Body of pancreas (tissue), 4 donors: Measurements from ENCODE around the gene TP53I13. TPM values are rescaled to one million over a fixed set of nuclear protein-coding genes. Genes with fewer than 3 reads are reported as not detected.

Source experiments
- ATAC-seq: fragments of 150-250 bp; one replicate; pipeline ENCODE4 v1.9.1; 2016
- DNase-seq, 4 donors: peaks; one replicate each; pipeline ENCODE4 v3.0.0-alpha.2; 2019
- H3K27ac ChIP-seq, 4 donors: fragments of 200-600 bp; sonication (generic); 1 replicate in 3 of 4; 2 replicates in 1 of 4; pipeline versions ENCODE4 v1.5.1 to v1.6.1; 2016 to 2019; ENCODE audit warnings: mild to moderate bottlenecking in 1 of 4, mixed read lengths in 1 of 4, moderate library complexity in 1 of 4
- H3K27me3 ChIP-seq, 2 donors: fragments of 200-600 bp; sonication (generic); one replicate each; pipeline ENCODE4 v1.6.0; 2016; ENCODE audit warnings: mild to moderate bottlenecking in 1 of 2
- H3K36me3 ChIP-seq, 2 donors: fragments of 200-600 bp; sonication (generic); replicated peaks in 1 of 2; 2 replicates each; pipeline ENCODE4 v1.5.1; 2016; ENCODE audit warnings: low read depth in 2 of 2; ENCODE audit not compliant: insufficient read depth in 1 of 2
- H3K4me1 ChIP-seq: fragments of 200-600 bp; sonication (generic); one replicate; pipeline ENCODE4 v1.6.0; 2016
- H3K4me3 ChIP-seq, 2 donors: fragments of 200-600 bp; sonication (generic); 1 replicate in 1 of 2; 2 replicates in 1 of 2; pipeline ENCODE4 v1.5.1; 2016 to 2019
- H3K9me3 ChIP-seq, 3 donors: fragments of 200-600 bp; sonication (generic); 1 replicate in 2 of 3; 2 replicates in 1 of 3; pipeline ENCODE4 v1.5.1; 2016
- POLR2A ChIP-seq, 3 donors: fragments of 450-650 bp; IDR thresholded peaks; one replicate each; pipeline ENCODE4 v1.6.1; 2016; ENCODE audit warnings: antibody characterized with exemption in 3 of 3, mild to moderate bottlenecking in 2 of 3
- WGBS, 2 donors: methylation state at CpG; one replicate each; pipeline ENCODE4 v1.1.5; 2017; 5-methylcytosine and 5-hydroxymethylcytosine counted together
- intact Hi-C: fragments of 100-400 bp; cut with DNase I; formaldehyde crosslinking; loops from one replicate; pipeline ENCODE4 v1.15.1; 2023
- total RNA-seq, 2 donors: library from RNA; depleted of rRNA; stranded (reverse); fragments of >200 nt; gene quantifications; one replicate each; pipeline ENCODE4 v1.1.0, GENCODE V29; 2016
- TF ChIP-seq, protein P1 (sequence below), 7 experiments: fragments of 450-650 bp in 4 of 7; fragments of 200-600 bp in 3 of 7; sonication (generic) in 3 of 7; IDR thresholded peaks; one replicate each; pipeline ENCODE4 v1.5.1; 2016 to 2019; ENCODE audit warnings: antibody characterized with exemption in 7 of 7

The TP53I13 gene
- total RNA-seq, 2 donors from 2014 or later = 56.3 to 62.3 TPM

DNA sequence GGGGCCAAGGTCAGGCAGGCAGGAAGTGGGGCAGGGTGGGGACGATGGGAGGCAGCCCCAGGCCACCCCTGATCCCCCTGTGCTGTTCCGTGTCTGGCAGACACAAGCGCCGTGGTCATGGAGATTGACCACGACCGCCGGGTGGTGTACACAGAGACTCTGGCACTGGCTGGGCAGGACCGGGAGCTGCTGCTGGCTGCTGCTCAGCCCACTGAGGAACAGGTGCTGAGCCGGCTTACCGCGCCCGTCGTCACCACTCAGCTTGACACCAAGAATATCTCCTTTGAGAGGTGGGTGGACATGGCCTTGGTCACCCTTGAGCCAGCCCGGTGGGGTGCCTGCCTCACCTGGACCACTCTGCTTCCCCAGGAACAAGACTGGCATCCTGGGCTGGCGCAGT, 40.5 kb downstream of the TP53I13 start:
- WGBS, 2 donors = 83 to 86% methylated on average over 1 to 10 of the region's 15 CpGs

DNA sequence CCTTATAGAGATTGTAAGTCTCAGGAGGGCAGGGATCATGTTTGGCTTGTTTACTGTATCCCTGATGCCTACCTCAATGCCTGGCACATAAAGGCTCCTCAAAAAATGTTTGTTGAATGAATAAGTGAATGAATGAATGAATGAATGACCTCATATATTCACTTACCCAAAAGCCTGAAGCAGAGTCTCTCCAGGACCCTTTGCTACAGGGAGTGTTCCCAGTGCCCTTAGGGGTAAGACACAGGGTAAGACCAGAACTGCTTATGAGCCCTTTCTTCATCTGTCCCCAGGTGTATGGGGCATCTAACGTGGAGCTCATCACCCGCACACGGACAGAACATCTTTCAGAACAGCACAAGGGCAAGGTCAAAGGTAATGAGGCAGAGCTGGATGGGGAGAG, 41.9 kb downstream of the TP53I13 start:
- intact Hi-C loops = no loop called here
- DNase-seq = no peak
- H3K27ac ChIP-seq = no peak overlapping the region
- 73 to 82% methylated on average over 3 of the region's 3 CpGs for WGBS, 2 donors
- TF ChIP-seq, protein P1, sequence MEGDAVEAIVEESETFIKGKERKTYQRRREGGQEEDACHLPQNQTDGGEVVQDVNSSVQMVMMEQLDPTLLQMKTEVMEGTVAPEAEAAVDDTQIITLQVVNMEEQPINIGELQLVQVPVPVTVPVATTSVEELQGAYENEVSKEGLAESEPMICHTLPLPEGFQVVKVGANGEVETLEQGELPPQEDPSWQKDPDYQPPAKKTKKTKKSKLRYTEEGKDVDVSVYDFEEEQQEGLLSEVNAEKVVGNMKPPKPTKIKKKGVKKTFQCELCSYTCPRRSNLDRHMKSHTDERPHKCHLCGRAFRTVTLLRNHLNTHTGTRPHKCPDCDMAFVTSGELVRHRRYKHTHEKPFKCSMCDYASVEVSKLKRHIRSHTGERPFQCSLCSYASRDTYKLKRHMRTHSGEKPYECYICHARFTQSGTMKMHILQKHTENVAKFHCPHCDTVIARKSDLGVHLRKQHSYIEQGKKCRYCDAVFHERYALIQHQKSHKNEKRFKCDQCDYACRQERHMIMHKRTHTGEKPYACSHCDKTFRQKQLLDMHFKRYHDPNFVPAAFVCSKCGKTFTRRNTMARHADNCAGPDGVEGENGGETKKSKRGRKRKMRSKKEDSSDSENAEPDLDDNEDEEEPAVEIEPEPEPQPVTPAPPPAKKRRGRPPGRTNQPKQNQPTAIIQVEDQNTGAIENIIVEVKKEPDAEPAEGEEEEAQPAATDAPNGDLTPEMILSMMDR (IDR thresholded peaks at IDR 0.05) = no peak
- TF ChIP-seq POLR2A (IDR thresholded peaks at IDR 0.05) = no peak
- no peak overlapping the region for H3K4me3 ChIP-seq
- H3K36me3 ChIP-seq = no peaks in the 10 kb centered on the region
- ATAC-seq = no peak
- peaks cover 26% of the 10 kb centered on the region for H3K4me1 ChIP-seq
- no peaks in the 10 kb centered on the region for H3K9me3 ChIP-seq
- peaks cover 0 to 10% of the 10 kb centered on the region in 2 donors for H3K27me3 ChIP-seq

More for the DNA sequence above, 40.5 kb downstream of the TP53I13 start:
- no peak overlapping the region for H3K27ac ChIP-seq
- peaks cover 14% of the 10 kb centered on the region for H3K4me1 ChIP-seq
- ATAC-seq = no peak
- H3K36me3 ChIP-seq = no peaks in the 10 kb centered on the region
- TF ChIP-seq, protein P1 (IDR thresholded peaks at IDR 0.05) = no peak
- TF ChIP-seq POLR2A (IDR thresholded peaks at IDR 0.05) = no peak
- H3K27me3 ChIP-seq = peaks cover 0 to 3% of the 10 kb centered on the region in 2 donors
- no peaks in the 10 kb centered on the region for H3K9me3 ChIP-seq
- intact Hi-C loops = no loop called here
- DNase-seq = no peak
- H3K4me3 ChIP-seq = no peak overlapping the region

DNA sequence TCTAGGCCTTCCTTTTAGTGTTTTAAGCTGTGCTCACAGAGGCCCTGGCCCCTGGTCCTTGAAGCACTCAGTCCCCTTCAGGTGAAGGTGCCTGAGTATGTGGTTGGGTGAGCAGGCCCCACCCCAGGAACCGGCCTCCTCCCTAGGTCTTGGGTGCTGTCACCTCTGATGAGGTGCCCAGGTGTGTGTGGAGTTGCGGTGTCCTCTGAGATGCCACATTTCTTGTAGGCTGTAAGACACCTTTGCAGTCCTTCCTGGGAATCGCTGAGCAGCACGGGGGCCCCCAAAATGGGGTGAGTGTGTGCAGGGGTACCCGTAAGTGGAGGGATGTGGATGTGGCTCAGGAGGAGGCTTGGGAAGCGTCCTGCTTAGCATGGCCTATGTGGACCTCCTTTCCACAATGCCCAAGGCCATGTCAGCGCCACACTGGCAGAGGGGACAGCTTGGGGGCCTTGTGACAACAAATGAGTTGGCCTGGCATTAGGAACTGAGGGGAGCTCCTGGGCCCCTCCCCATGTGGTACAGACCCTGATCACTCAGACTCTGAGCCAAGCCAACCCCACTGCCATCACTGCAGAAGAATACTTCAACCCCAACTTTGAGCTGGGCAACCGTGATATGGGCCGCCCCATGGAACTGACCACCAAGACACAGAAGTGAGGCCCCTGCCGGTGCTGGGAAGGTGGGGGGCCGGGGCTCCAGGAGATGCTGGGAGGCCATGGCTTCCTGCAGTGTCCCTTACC, 43.0 kb downstream of the TP53I13 start:
- no peak for ATAC-seq
- no peak overlapping the region for H3K4me3 ChIP-seq
- peaks cover 37% of the 10 kb centered on the region for H3K4me1 ChIP-seq
- H3K36me3 ChIP-seq = no peaks in the 10 kb centered on the region
- no peak for DNase-seq
- intact Hi-C loops = no loop called here
- TF ChIP-seq POLR2A (IDR thresholded peaks at IDR 0.05) = no peak
- TF ChIP-seq, protein P1 (IDR thresholded peaks at IDR 0.05) = no peak
- H3K9me3 ChIP-seq = no peaks in the 10 kb centered on the region
- peaks cover 0 to 12% of the 10 kb centered on the region in 2 donors for H3K27me3 ChIP-seq
- 91 to 100% methylated on average over 1 to 11 of the region's 11 CpGs for WGBS, 2 donors
- H3K27ac ChIP-seq = no peak overlapping the region

DNA sequence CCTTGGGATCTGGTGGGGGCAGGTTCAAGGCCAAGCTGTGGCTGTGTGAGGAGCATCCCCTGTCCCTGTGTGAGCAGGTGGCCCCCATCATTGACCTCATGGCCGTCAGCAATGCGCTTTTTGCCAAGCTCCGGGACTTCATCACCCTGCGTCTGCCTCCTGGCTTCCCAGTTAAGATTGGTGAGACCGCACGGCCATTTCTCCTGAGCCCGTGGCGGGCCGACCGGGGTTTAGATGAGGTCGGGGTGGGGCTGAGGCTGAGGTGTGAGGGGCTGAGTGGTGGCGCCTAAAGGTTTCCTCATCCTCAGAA, 43.5 kb downstream of the TP53I13 start:
- intact Hi-C loops = no loop called here
- DNase-seq (no peak), ATAC-seq (no peak)
- TF ChIP-seq POLR2A (IDR thresholded peaks at IDR 0.05) = no peak
- TF ChIP-seq, protein P1 (IDR thresholded peaks at IDR 0.05) = no peak
- Histone ChIP-seq H3K27me3 (peaks cover 0 to 18% of the 10 kb centered on the region in 2 donors), H3K4me1 (peaks cover 42% of the 10 kb centered on the region), H3K4me3 (no peak overlapping the region), H3K36me3 (no peaks in the 10 kb centered on the region), H3K27ac (no peak overlapping the region), H3K9me3 (no peaks in the 10 kb centered on the region)
- 87 to 96% methylated on average over 10 to 12 of the region's 12 CpGs for whole genome bisulfite sequencing, 2 donors
